ENCODE measurements around the gene PAK6.

DNA sequence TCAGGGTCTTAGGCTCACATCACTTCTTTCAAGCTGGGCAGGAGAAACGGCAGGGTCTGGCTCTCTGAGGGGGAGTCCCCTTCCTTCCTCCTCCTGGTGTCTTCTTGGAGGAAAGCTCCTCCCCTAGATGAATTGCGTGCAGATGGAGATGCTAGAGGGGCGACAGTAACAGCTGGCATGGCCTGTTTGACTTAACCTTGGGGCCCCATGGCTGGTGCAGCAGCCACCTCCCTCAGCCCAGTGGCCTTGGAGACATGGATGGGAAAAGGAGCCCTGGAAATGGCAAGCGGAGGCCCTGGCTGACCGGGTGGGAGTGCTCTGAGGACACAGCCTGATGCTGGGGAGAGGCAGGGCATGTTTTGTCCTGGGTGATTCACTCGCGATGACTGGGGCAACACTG lies 20.2 kb downstream of the PAK6 start:
- TF ChIP-seq, protein P1, sequence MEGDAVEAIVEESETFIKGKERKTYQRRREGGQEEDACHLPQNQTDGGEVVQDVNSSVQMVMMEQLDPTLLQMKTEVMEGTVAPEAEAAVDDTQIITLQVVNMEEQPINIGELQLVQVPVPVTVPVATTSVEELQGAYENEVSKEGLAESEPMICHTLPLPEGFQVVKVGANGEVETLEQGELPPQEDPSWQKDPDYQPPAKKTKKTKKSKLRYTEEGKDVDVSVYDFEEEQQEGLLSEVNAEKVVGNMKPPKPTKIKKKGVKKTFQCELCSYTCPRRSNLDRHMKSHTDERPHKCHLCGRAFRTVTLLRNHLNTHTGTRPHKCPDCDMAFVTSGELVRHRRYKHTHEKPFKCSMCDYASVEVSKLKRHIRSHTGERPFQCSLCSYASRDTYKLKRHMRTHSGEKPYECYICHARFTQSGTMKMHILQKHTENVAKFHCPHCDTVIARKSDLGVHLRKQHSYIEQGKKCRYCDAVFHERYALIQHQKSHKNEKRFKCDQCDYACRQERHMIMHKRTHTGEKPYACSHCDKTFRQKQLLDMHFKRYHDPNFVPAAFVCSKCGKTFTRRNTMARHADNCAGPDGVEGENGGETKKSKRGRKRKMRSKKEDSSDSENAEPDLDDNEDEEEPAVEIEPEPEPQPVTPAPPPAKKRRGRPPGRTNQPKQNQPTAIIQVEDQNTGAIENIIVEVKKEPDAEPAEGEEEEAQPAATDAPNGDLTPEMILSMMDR (IDR thresholded peaks at IDR 0.05): no peak
- TF ChIP-seq POLR2A (IDR thresholded peaks at IDR 0.05): no peak

Measured in heart left ventricle (tissue), 13 donors.